ENCODE data around the gene SLC6A18. TPM values are rescaled to one million over a fixed set of nuclear protein-coding genes. Genes with fewer than 3 reads are reported as not detected.

Gene SLC6A18
- total and polyA plus RNA-seq, 2 of the 4 experiments (the other 2 are of a cell fraction) = not detected

GRCh38 chr5:1276930-1277329 lies 51.7 kb downstream of the SLC6A18 start:
- Histone ChIP-seq H2BK20ac (ENCODE audit: low read depth, low read length) (no peak overlapping the region), H3K4me3 (ENCODE audit: insufficient read depth, low read depth, low read length) (no peak overlapping the region), H3K14ac (replicated peaks; ENCODE audit: low read depth, low read length) (no peak overlapping the region), H4K20me1 (ENCODE audit: insufficient read depth, low read length) (no peaks in the 10 kb centered on the region), H2AK5ac (ENCODE audit: low read depth, low read length) (no peak overlapping the region), H3K79me1 (ENCODE audit: low read depth in 1 of 2, low read length in 2 of 2) (no peaks in the 10 kb centered on the region), H3K4ac (ENCODE audit: low read depth, low read length) (no peak overlapping the region), H2BK5ac (ENCODE audit: low read depth, low read length, poor library complexity, severe bottlenecking) (no peak overlapping the region), H4K8ac (ENCODE audit: low read depth in 2 of 2, low read length in 2 of 2) (no peak overlapping the region), H3K4me2 (ENCODE audit: low read depth, low read length) (no peak overlapping the region), H2BK120ac (ENCODE audit: low read depth, low read length) (no peak overlapping the region), H3K4me1 (ENCODE audit: control insufficient read depth, insufficient read depth, low read length) (no peaks in the 10 kb centered on the region), H3K9ac (ENCODE audit: low read depth, low read length) (no peak overlapping the region), H4K91ac (ENCODE audit: insufficient read depth, low read depth, low read length) (no peak overlapping the region), H2AFZ (replicated peaks; ENCODE audit: low read length, poor library complexity) (no peak overlapping the region), H3K18ac (ENCODE audit: low read depth, low read length) (no peak overlapping the region), H3K27me3 (ENCODE audit: control insufficient read depth, insufficient read depth, low read length) (no peaks in the 10 kb centered on the region), H3K36me3 (ENCODE audit: control insufficient read depth, insufficient read depth, low read length) (no peaks in the 10 kb centered on the region), H3K27ac (ENCODE audit: insufficient read depth, low read length) (no peak overlapping the region), H3K9me3 (ENCODE audit: control insufficient read depth, insufficient read depth, low read length) (peaks cover 29% of the 10 kb centered on the region), H3K9me1 (ENCODE audit: insufficient read depth, low read length) (no peaks in the 10 kb centered on the region), H3K23ac (ENCODE audit: low read depth, low read length) (no peak overlapping the region), H2AK9ac (replicated peaks; ENCODE audit: low read depth, low read length, poor library complexity) (no peak overlapping the region), H3K56ac (ENCODE audit: extremely low read depth, insufficient read depth, low read length) (no peak overlapping the region), H2BK15ac (ENCODE audit: low read depth, low read length) (no peak overlapping the region), H4K5ac (ENCODE audit: low read depth, low read length) (no peak overlapping the region)
- no peak for ATAC-seq (ENCODE audit: low read depth)
- ChIA-PET CTCF (no interaction called here), POLR2A (ENCODE audit: unreplicated experiment) (no interaction called here)
- dilution Hi-C loops (cut with HindIII; ENCODE audit: low sequenced_read_pairs, unreplicated experiment) = no loop called here
- 50% methylated on average over 2 of the region's 20 CpGs; no CpG with 5 or more reads in 1 of the 2 experiments for WGBS, 2 experiments (ENCODE audit: extremely low coverage in 2 of 2, insufficient read length in 1 of 2)
- BruUV-seq (replicated peaks) = no TSS peak
- DNase-seq = no peak
- in situ Hi-C loops (cut with MboI; ENCODE audit: low sequenced_read_pairs) = no loop called here
- no peak for TF ChIP-seq RAD21 (IDR thresholded peaks at IDR 0.05; ENCODE audit: low read length)
- no peak for TF ChIP-seq FOS (IDR thresholded peaks at IDR 0.05; ENCODE audit: low read depth, low read length)
- TF ChIP-seq RCOR1 (IDR thresholded peaks at IDR 0.05; ENCODE audit: insufficient replicate concordance, low read length) = no peak
- no peak for TF ChIP-seq CEBPB (IDR thresholded peaks at IDR 0.05; ENCODE audit: low read depth, low read length)
- intact Hi-C loops (cut with micrococcal nuclease) = no loop called here
